ENCODE data around the gene CXXC5.

CXXC5 gene

GRCh38 chr5:139704748-139705147 is 56.6 kb downstream of the CXXC5 start:
- POLR2A ChIA-PET (ENCODE audit: low non-redundant PET) = no interaction called here

GRCh38 chr5:139705191-139705590 is 57.0 kb downstream of the CXXC5 start:
- H3K27ac ChIP-seq = no peak overlapping the region
- POLR2A ChIA-PET (ENCODE audit: low non-redundant PET) = no interaction called here
- no peak for DNase-seq (ENCODE audit: low spot score)
- TF ChIP-seq CTCF (conservative IDR thresholded peaks at IDR 0.05; ENCODE audit: low read depth) = no peak
- CTCF ChIA-PET = interaction anchor here (0.7 kb wide), 1 partner anchor 60 kb away, joined by 4 read pairs; no protein-coding TSS in a partner anchor

More at GRCh38 chr5:139704748-139705147, 56.6 kb downstream of the CXXC5 start:
- DNase-seq (ENCODE audit: low spot score) = no peak
- no peak overlapping the region for H3K27ac ChIP-seq
- TF ChIP-seq CTCF (conservative IDR thresholded peaks at IDR 0.05; ENCODE audit: low read depth) = no peak
- CTCF ChIA-PET = interaction anchor here (1.5 kb wide), 1 partner anchor 61 kb away, joined by 4 read pairs; no protein-coding TSS in a partner anchor

GRCh38 chr5:139705655-139706587 is 57.8 kb downstream of the CXXC5 start:
- ChIA-PET POLR2A (ENCODE audit: low non-redundant PET) (no interaction called here), CTCF (interaction anchor here (0.7 to 1.1 kb wide), 3 partner anchors 38 to 61 kb away, joined by 3 to 4 read pairs (median 4); no protein-coding TSS in a partner anchor)
- DNase-seq (ENCODE audit: low spot score) = no peak
- no peak for TF ChIP-seq CTCF (conservative IDR thresholded peaks at IDR 0.05; ENCODE audit: low read depth)
- H3K27ac ChIP-seq = no peak overlapping the region

- TF ChIP-seq CTCF (conservative IDR thresholded peaks at IDR 0.05; ENCODE audit: low read depth) = no peak
- CTCF ChIA-PET = interaction anchor here (0.6 to 2.0 kb wide), 2 partner anchors 58 to 515 kb away, joined by 3 to 9 read pairs; no protein-coding TSS in a partner anchor
- H3K27ac ChIP-seq = no peak overlapping the region
- POLR2A ChIA-PET (ENCODE audit: low non-redundant PET) = no interaction called here
- no peak for DNase-seq (ENCODE audit: low spot score)
Observed at GRCh38 chr5:139707445-139708003, 59.4 kb downstream of the CXXC5 start.

GRCh38 chr5:139708434-139708861 is 60.3 kb downstream of the CXXC5 start:
- CTCF ChIA-PET = interaction anchor here (1.4 to 2.0 kb wide), 2 partner anchors 57 to 75 kb away, joined by 3 to 9 read pairs; no protein-coding TSS in a partner anchor
- TF ChIP-seq CTCF (conservative IDR thresholded peaks at IDR 0.05; ENCODE audit: low read depth) = no peak
- DNase-seq (ENCODE audit: low spot score) = no peak
- H3K27ac ChIP-seq = no peak overlapping the region
- POLR2A ChIA-PET (ENCODE audit: low non-redundant PET) = no interaction called here

GRCh38 chr5:139708877-139709581 is 60.9 kb downstream of the CXXC5 start:
- ChIA-PET CTCF (interaction anchor here (0.5 to 2.0 kb wide), 4 partner anchors 57 to 794 kb away, joined by 3 to 9 read pairs (median 4); no protein-coding TSS in a partner anchor), POLR2A (ENCODE audit: low non-redundant PET) (no interaction called here)
- H3K27ac ChIP-seq = no peak overlapping the region
- DNase-seq (ENCODE audit: low spot score) = no peak
- TF ChIP-seq CTCF (conservative IDR thresholded peaks at IDR 0.05; ENCODE audit: low read depth) = no peak
